Cerebellar nuclear complex (tissue), 1 donor: ENCODE measurements around the gene SLC25A20.

Source experiments
- DNase-seq, 2 experiments: peaks; one replicate each; lab custom pipeline; 2025; lab: John Stamatoyannopoulos, UW

The SLC25A20 gene

DNA sequence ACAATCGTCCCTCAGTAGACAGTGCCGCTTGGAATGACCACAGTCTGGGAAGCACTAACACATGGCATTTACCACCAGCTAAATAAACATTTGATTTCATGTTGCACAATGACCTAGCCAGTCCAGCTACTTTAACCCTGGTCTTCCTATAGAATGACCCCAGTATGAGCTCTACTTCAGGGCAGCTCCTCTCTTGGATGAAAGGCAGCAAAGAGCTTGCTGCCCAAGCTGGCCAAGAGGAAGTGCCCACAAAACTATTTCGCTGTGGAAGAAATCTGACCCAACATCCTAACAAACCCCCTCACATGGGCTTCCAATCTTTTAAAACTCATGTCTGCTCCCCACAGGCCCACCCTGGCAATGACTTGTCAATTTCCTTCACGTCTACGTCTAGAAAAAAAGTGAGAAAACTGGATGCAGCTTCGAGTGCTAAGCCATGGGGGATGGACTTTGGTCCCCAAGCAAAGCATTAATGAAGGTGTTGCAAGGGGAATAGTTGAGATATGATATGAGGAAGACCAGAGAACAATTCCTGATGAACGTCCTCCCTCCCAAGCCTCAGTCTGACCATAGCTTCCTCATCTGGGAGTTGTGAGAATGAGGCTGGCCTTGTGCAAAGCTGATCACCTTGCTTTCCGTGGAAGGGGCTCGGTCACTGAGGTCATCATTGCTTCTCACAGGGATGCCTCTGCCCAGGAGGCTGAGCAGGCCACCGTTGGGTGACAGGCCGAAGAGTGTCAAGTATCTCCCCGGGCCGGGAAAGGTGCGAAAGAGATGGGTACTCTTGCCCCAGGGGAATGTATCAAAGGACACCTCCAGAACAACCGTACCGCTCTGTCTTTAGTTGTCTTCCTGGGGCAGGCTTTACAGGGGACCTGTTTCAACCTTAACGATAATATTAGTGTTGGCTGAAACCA lies 964 bp downstream of the SLC25A20 start:
- no peak for DNase-seq

DNA sequence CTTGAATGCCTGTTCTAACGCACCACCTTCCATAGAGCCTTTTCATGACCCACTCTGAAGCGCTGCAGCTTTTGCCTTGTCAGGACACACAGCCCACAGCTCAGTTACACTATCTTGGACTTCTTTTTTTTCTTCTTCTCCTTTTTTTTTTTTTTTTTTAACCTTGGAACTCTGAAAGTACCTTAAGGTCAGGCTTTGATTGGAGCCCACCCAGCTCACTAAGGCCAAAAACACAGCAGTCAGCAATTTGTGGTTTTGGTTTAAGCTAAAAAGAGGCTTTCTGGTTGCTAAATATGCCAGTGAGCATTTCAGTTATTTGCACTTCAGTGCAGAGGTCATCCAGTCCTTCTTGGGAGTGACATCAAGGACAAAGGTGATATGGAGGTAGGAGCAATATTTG lies 1.7 kb downstream of the SLC25A20 start:
- DNase-seq = no peak

DNA sequence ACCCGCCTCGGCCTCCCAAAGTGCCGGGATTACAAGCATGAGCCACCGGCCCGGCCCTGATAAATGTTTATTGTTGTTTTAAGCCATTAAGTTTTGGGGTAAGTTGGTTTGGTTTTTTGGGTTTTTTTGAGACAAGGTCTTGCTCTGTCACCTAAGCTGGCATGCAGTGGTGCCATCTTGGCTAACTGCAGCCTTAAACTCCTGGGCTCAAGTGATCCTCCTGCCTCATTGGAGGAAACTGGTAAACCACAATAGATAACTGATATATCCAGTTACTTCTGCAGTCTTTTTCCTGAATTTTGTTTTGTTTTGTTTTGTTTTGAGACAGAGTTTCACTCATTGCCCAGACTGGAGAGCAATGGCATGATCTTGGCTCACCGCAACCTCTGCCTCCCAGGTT lies 4.2 kb downstream of the SLC25A20 start:
- DNase-seq = no peak

DNA sequence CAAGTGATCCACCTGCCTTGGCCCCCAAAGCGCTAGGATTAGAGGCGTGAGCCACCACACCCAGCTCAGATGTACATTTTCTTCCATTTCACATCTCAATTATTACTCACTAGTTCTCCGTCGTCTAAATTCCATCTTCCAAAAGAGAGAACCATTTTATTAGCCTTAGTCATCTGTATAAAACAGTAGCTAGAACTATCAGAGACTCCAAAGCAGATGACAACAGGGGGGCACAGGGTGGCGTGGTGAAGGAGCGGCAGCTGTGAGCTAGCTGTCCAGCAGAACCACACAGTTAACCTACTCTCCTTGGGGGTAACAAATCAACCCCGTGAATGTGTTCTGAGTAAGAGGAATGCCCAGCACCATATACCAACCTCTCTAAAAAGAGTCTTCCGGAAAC lies 7.1 kb downstream of the SLC25A20 start:
- no peak for DNase-seq

DNA sequence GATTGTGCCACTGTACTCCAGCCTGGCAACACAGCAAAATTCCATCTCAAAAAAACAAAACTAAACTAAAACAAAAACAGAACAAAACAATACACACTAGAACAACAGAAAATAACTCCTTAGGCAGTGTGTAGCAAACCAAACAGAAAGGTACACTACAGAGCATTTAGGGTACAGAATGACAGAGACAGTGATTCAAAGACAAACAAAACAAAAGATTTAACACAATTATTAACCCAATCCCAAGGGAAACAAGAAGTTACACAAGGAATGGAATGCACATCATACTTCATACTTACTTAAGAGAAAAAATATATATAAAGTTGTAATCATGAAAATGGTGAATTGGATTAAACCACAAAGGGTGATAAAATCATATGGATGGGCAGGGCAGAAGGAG lies 12.9 kb downstream of the SLC25A20 start:
- DNase-seq = no peak

DNA sequence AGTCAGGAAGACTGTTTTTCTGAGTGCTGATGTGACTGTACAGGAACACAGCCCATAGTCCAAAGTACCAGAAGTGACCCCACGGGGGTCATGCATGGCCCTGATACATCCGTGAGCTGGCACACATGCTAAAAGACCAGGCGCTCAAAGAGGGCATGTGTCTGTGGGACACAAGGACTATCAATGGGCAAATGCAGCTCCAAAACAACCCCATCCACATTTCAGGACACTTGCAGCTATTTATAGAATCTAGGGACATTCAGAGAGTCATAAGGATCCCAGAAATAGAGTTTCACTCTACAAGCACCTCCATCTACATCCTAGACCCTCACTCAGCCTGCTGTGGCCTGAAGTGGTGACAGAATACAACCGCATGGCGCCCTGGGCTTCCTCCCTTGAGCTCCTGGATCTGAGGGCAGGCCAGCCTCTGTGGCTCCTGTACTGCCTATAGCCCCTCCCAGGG lies 17.0 kb downstream of the SLC25A20 start:
- no peak for DNase-seq

DNA sequence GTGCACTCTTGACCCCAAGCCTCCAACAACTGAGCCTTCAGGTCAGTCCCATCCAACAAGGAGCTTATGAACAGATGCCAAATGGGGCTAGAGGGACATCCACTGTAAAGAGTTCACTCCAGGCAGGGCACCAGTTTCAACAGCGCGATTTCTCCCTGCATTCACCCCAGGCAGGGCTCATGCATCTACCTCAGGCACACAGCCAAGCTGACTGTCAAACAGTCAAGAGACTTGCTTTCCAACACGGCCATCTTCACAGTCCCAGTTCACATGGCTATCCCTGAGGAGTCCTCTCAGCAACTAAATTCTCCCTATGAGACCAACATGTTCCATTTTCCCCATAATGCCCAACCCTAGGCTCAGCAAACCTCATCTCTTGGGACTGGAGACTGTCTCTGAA lies 17.7 kb downstream of the SLC25A20 start:
- no peak for DNase-seq

DNA sequence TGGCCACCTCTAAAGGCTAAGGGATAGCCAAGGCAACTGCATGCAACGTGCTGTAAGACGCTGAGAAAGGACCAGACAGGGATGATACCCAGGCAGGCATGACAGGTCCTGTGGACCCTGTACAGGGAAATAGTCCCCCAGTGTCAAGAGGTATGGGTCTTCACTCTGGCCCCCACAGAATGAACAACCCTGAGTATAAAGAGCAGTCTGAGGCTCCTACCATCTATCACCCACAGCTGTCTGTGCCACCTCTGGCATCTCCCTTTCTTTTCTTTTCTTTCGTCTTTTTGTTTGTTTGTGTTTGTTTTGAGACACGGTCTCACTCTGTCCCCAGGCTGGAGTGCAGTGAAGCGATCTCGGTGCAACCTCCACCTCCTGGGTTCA lies 18.7 kb downstream of the SLC25A20 start:
- DNase-seq = no peak

DNA sequence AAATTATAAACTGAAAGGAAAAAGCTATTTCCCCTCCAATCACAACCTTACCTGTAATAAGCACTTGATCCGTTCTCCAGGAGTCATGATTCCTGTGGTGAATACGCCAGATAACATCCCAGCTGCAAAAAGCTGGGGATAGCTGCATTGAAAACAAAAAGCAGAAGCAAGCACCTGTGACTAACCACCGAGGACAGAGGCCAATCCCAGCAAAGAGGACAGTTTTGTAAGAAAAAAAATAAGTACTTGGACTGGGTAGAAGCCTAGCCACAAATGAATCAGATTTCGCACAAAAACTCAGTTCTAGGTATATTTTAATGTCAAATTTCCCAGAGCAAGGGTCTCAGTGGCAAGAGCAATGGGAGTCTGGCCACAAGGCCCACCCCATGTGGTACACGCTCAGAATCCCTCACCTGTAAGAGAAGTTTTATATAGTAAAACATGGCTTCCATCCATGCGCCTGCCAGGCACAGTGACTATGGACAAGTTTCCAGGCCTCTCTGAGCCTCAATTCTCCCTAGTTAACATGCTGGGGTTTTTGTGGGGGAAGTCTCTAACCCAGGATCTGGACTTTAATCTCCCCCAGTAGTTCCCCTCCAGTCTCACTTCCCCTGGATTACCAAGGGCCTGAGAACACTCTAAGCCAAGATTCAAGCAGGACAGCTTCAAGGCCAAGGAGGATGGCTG lies 19.2 kb downstream of the SLC25A20 start:
- DNase-seq = no peak

DNA sequence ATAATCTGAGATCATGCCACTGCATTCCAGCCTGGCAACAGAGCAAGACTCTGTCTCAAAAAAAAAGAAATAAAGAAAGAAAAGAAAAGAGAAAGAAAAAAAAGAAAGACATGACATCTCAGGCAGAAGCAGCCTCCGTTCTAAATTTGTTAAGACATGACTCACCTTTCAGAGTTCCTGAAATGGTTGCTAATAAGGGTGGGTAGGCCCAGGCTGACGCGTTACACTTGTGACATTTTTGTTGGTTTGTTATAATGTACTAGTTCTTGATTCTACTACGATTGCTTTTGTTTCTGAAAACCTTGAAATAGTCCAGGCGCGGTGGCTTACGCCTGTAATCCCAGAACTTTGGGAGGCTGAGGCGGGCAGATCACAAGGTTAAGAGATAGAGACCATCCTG lies 21.0 kb downstream of the SLC25A20 start:
- no peak for DNase-seq

DNA sequence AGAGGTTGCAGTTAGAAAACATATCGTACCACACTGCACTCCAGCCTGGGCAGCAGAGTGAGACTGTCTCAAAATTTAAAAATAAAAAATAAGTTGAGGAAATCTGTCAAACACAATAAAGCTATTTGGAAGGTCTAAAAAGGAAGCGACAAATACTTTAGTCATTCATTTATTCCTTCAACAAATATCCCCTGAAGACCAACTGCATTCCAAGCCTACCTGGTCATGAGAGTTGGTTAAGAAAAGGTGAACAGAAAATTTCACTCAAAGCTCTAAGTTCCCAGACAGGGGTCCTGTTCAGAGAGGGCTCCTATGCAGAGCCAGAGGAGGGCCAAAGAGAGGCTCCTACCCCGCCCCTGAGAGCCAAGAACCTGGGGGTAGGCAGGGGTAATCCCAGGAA lies 35.6 kb downstream of the SLC25A20 start:
- DNase-seq = no peak

DNA sequence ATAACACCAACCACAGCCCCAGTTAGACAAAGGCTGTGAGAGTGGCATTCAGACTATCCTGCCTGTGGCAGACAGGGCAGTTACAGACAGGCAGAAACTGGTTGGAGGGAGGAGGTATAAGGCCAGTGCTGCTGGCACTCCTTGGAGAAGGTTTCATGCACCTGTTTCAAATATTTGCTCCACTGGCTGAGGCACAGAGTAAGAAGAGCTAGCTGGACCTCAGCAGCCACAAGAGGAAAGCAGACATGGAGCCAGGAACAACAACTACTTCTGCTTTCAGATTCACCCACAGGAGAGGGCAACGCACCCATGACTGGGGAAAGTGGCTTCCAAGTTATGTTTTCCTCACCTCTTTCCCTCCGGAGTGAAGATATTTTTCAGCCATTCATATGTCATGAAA lies 39.5 kb downstream of the SLC25A20 start:
- no peak for DNase-seq

DNA sequence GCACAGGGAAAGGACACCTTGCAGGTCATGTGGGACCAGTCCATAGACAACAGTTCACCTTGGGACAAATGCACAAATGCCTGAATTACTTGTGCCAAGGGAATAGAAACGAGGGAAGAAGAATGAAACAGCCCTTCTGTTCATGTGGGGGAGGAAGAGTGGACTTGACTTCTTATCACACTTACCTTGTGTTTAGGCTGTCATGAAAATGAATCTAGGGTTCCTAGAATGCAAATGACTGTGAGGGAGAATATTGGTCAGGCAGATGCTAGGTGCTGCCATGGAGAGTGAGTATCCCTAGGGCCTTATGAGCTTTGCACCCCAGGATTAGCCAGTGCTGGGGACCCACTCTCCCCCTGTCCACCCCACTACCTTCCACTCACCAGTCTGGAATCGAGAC lies 40.0 kb downstream of the SLC25A20 start:
- no peak for DNase-seq

DNA sequence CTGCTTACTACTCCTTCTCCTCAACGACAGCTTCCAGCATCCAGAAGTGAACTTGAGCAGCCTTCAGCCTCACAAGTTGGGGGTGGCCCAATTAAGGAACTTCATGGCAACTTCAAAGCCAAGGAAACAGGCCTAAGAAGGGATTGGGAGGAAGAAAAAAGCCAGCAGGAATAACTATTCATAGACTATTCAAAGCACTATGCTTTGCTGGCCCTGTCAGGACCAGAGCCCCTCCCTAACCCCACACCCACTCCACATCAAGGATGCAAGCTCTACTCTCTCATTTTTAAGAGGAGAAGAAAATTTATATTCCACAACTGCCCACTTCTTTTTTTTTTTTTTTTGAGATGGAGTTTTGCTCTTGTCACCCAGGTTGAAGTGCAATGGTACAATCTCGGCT lies 41.0 kb downstream of the SLC25A20 start:
- DNase-seq = no peak

DNA sequence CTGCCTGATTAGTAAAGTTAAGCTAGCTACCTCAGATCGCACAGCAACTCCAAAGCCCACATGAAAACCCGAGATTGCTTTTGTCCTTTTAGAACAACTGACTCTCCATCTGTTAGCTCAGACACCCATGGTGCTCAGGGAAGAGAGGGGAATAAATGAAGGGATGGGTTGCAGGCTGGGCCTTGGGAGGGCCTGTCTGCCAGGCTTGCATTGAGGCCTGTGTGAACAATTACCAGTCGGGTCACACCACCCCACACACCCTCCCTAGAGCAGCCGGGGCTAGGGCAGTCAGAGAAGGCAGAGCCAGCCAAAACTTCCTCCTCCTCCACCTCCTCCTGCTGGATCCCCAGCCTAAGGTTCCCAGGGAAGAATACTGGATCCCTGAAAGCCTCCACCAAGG lies 42.2 kb downstream of the SLC25A20 start:
- no peak for DNase-seq

DNA sequence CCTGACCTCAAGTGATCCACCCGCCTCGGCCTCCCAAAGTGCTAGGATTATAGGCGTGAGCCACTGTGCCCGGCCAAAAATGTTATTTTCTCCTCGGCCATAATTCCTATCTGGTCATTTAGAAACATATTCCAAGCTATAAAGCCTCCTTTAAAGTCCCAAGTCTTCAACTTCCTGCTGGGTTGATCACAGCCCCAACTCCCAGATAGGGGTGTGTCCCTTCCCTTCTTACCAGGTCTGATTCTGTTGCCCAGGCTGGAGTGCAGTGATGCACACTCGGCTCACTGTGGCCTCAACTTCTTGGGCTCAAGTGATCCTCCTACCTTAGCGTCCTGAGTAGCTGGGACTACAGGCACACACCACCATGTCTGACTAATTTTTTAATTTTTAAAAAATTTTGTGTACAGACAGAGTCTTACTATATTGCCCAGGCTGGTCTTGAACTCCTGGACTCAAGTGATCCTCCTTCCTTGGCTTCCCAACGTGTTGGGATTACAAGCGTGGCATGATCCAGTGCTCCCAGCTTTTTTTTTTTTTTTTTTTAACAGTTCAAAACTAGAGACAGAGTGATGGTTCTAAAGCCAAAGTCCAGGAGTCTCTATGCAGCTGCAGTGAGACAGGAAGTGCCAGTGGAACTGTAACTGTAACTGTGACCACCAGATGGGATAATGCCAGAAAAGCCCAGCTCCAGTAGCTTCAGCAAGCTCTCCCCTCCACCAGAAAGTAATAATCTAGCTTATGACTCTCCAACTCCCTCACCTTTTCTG lies 42.8 kb downstream of the SLC25A20 start:
- DNase-seq = no peak

DNA sequence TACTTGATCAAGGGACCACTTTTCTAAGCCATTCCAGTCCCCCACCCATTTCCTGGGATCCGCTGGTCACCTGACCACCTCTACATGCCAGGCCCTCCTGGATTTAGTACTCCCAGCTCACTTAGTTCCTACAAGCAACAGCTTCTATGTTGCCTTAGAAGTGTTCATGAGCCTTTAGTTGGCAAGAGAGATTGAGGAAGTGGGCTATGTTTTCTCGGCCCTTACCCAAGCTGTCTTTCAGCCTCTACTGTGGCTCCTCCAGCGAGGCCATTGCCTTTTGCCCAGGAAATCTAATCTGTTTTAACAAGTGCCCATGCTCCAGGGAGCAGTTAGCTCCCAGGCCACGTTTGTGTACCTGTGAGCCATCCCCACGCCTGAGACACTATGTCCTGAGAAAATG lies 46.5 kb downstream of the SLC25A20 start:
- no peak for DNase-seq

DNA sequence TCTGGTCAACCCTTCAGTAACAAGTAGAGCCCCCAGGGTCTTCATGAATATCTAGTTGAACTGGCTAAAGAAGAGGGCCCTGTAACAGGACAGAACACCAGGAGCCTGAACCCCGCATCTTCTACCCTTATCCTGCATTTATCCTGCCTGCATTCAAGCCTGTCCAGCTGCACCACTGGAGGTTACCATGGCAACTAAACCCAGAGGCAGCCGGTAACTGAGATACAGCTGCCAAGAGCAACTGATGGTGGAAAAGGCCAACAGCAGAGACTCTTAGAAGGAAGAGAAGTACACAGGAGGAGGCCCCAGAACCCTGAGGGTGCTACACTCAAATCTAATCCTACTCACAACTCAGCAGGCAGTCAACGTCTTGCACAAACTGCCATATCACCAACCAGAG lies 47.3 kb downstream of the SLC25A20 start:
- DNase-seq = no peak

DNA sequence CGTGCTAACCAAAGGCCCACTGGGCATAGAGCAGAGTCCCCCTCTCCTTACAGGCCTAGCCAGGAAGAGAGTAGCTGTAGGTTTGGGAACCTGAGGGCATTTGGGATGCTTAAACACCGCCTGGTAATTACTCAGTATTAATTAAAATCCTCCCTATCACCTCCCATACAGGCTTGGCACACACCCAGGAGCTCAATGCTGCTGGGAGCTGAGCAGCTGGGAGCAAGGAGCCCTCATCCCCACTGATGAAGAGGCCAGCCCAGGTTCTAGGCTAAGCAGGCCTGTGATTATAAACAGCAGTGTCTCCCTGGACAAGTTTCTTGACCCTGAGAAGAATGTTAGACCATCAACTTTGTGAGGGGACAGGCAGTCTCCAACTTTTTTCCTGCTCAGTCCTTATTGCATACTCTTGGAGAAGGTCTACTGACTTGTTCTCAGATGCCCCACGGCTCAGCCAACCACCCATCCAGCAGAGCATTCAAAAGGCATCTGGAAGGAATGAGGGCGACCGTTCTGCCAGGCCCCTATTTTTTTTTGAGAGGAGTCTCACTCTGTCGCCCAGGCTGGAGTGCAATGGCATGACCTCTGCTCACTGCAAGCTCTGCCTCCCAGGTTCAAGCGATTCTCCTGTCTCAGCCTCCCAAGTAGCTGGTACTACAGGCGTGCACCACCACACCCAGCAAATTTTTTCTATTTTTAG lies 49.7 kb downstream of the SLC25A20 start:
- no peak for DNase-seq

DNA sequence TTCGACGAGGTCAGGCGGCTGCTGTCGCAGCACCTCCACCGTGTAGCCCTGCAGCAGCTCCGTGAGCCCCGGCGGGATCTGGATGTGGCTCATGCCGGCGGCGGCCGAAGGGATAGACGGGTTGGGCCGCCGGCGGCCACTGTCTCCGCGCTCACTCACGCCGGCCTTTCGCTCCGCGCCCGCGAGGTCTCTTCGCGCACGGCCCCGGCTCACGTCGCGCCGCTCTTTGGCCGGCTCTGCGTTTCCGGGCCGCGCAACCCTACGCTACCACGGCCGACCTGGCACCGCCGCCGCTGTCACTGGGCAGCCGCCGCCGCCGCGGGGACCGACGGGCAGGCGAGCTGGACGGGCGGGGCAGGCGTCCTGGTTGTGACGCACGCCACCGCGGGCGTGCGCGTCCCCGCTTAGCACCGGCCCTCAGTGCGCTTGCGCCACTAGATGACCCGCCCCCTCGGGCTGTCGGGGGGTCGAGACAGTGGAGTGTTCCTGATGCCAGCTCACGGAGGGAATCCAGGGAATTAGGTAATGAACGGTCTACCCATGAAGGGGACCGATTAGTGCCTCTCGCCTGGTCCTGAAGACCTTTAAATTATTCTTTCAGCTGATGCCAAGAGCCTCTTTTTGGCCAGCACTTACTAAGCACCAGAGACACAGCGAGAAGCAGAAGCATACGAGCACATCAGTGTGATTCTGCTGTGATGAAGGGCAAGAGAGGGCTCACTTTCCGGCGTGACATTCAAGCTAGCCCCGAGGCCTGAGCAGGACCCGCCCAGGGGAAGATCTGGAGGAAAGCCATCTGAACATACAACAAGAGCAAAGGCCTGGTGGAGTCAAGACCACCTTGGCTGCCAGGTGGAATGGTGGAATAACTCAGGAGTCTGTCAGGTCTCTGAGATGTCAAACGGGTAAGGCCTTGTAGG lies 50.9 kb downstream of the SLC25A20 start, which contains the start of gene PRKAR2A:
PRKAR2A (minus strand) TSS at position 371 of the 920 bp plus-strand sequence; CDS start at position 93, 278 bp downstream.
- peak in 1 of 2 experiments; percentile 83 for DNase-seq

DNA sequence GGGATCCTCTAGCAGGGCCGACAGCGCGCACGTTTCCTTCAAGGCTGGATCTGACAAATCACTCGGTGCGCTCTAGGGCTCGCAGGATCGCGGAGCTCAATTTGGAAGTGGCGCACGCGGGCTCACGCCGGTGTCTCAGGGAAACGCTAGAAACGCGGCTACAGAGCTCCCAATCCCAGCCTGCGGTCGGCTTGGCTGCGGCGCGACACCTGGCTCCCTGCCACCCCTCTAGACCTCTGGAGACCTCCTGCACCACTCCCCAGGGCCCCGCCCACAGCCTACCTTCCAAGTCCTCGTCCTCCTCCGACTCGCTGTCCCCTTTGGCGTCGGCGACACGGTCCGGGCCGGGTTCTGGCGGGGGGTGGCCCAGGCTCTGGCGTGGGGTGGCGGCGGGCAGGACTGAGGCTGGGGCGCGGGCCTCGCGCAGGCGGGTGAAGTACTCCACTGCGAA lies 51.6 kb downstream of the SLC25A20 start:
- DNase-seq = peak in 1 of 2 experiments; percentile 26
